Common myeloid progenitor, CD34-positive (primary cell): ENCODE measurements around the gene MAP4K2.

Experiments used
- CTCF ChIA-PET: fragments of 350-600 bp; sonication (Branson Sonifier 250); formaldehyde crosslinking; loops from one replicate; lab custom pipeline; 2021; ENCODE audit warnings: antibody characterized with exemption; lab: Charles Lee
- POLR2A ChIA-PET: fragments of 350-600 bp; sonication (Branson Sonifier 250); formaldehyde crosslinking; loops from one replicate; lab custom pipeline; 2021; ENCODE audit warnings: antibody characterized with exemption; lab: Charles Lee
- DNase-seq, 3 donors: peaks; one replicate each; pipeline versions ENCODE4 v3.0.0 to v3.0.0-alpha.2; 2013
- H3K27ac ChIP-seq, 2 experiments: 1 replicate in 1 of 2; 2 replicates in 1 of 2; pipeline ENCODE4 v1.7.0; 2013; ENCODE audit warnings: inconsistent platforms in 2 of 2, low read length in 2 of 2, mild to moderate bottlenecking in 2 of 2, low read depth in 1 of 2, moderate library complexity in 1 of 2; ENCODE audit not compliant: severe bottlenecking in 2 of 2, insufficient read depth in 1 of 2, poor library complexity in 1 of 2
- H3K27me3 ChIP-seq, 5 experiments: replicated peaks in 2 of 5; 1 replicate in 3 of 5; 2 replicates in 2 of 5; pipeline versions ENCODE4 v1.6.1 to v1.7.0; 2013; ENCODE audit warnings: low read length in 4 of 5, mild to moderate bottlenecking in 2 of 5, moderate library complexity in 2 of 5, inconsistent platforms in 1 of 5; ENCODE audit not compliant: insufficient read depth in 5 of 5, control insufficient read depth in 4 of 5
- H3K36me3 ChIP-seq, 4 experiments: 1 replicate in 2 of 4; 2 replicates in 2 of 4; pipeline versions ENCODE4 v1.6.1 to v1.7.0; 2013; ENCODE audit warnings: low read length in 3 of 4, control low read depth in 1 of 4, mild to moderate bottlenecking in 1 of 4; ENCODE audit not compliant: control insufficient read depth in 4 of 4, insufficient read depth in 4 of 4
- H3K4me1 ChIP-seq, 4 experiments: 1 replicate in 3 of 4; 2 replicates in 1 of 4; pipeline versions ENCODE4 v1.6.1 to v1.7.1; 2013; ENCODE audit warnings: low read length in 3 of 4, mild to moderate bottlenecking in 3 of 4, control low read depth in 1 of 4, inconsistent platforms in 1 of 4, moderate library complexity in 1 of 4; ENCODE audit not compliant: control insufficient read depth in 4 of 4, insufficient read depth in 4 of 4; ENCODE audit errors: control extremely low read depth in 1 of 4
- H3K4me3 ChIP-seq, 7 experiments: 1 replicate in 4 of 7; 2 replicates in 3 of 7; pipeline versions ENCODE4 v1.5.1 to v1.7.0; 2013; ENCODE audit warnings: mild to moderate bottlenecking in 7 of 7, low read length in 6 of 7, moderate library complexity in 6 of 7, inconsistent platforms in 2 of 7, low read depth in 2 of 7, control low read depth in 1 of 7; ENCODE audit not compliant: insufficient read depth in 4 of 7, control insufficient read depth in 1 of 7; ENCODE audit errors: extremely low read depth in 1 of 7
- H3K9me3 ChIP-seq, 5 experiments: 1 replicate in 4 of 5; 2 replicates in 1 of 5; pipeline versions ENCODE4 v1.6.1 to v1.7.1; 2013; ENCODE audit warnings: low read length in 4 of 5, mild to moderate bottlenecking in 2 of 5, inconsistent platforms in 1 of 5, low read depth in 1 of 5, moderate library complexity in 1 of 5; ENCODE audit not compliant: control insufficient read depth in 4 of 5, insufficient read depth in 2 of 5; ENCODE audit errors: control extremely low read depth in 1 of 5
- WGBS: methylation state at CpG from one replicate; pipeline ENCODE4 v1.1.5; 2013; ENCODE audit not compliant: insufficient coverage; 5-methylcytosine and 5-hydroxymethylcytosine counted together

The MAP4K2 gene

DNA sequence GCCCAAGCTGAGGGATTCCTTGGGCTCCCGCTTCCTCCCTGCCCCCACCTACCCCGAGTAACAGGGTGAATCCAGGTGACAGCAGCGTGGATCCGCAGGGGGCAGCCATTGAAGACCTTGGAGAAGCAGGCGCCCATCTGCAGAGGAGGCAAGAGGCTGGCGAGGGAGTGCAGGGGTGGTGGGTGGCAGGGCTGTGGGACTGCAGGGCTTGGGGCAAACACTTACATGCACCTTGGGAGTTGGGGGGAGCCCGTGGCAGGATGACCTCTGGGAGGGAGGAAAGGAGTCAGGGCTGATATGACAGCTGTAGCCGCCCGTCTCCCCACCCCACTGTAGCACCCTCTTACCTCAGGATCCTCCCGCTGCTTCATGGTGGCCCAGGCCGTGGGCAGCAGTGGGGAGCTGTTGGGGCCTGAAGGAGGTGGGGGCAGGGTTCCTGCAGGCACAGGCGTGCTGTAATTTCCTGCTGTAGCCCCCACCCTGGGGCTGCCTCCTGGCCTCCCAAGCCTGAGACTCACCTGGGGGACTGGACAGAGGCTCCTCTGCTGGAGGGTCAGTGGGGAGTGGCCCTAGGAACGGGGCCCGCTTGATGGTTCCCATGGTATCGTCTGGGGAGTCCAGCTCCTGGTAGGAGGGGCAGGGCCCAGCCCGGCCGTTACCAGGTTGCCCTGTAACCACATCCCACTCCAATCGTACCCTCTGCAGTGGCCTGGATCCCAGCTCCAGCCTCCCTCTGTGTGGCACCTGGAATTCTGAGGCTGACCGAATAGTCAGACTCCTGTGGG, 6.1 kb downstream of the MAP4K2 start:
- H3K4me3 ChIP-seq, result peak overlapping the region in 1 of 7 experiments; percentile 4
- WGBS, result 72% methylated on average over 12 of the region's 19 CpGs
- ChIA-PET POLR2A (interaction anchor here (0.6 kb wide), 1 partner anchor 53 kb away, joined by 3 read pairs; no protein-coding TSS in a partner anchor), CTCF (interaction anchor here (1.3 to 2.4 kb wide), 3 partner anchors 10 to 97 kb away, joined by 3 to 10 read pairs (median 4); no protein-coding TSS in a partner anchor)
- no peak overlapping the region for H3K27ac ChIP-seq
- no peaks in the 10 kb centered on the region for H3K27me3 ChIP-seq
- peaks cover 0 to 59% (median 24%) of the 10 kb centered on the region in 4 experiments for H3K36me3 ChIP-seq
- H3K4me1 ChIP-seq, result peaks cover 0 to 67% (median 61%) of the 10 kb centered on the region in 4 experiments
- no peak for DNase-seq
- no peaks in the 10 kb centered on the region for H3K9me3 ChIP-seq

DNA sequence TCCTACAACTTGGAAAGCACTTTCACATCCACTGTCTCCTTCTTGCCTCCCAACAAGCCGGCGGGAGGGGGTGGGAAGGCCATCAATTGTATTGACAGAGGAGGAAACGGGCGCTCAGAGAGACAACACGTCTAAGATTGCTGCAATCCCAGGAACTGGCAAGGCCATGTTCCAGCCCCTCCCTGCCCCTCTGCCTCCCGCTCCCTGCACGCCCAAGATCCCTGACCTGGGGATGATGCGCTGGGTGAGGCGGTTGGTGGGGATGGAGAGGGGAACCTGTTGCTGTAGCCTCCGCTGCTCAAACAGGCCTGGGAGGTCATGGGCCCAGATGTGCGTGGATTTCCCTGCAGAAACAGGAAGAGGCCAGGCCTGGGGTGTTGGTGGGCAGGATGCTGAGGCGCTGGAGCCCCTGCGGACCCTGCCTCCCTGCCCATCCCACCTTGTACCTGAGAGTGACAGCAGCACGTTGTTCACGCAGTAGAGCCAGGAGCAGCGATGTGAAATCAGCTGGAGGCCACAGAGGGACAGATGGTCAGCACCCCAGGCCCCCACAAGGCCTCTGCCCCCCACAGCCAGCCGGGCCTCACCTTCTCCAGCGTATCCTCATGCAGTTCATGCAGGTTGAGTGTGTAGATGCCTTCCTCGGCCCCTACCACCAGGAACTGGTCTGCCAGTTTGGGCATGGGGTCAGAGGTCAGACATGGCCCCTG, 6.8 kb downstream of the MAP4K2 start:
- peaks cover 0 to 59% (median 54%) of the 10 kb centered on the region in 4 experiments for H3K4me1 ChIP-seq
- ChIA-PET CTCF (interaction anchor here (1.5 to 2.4 kb wide), 2 partner anchors 10 to 97 kb away, joined by 3 to 10 read pairs; no protein-coding TSS in a partner anchor), POLR2A (no interaction called here)
- peak overlapping the region in 2 of 7 experiments; percentile 4 to 10 for H3K4me3 ChIP-seq
- H3K27me3 ChIP-seq, result no peaks in the 10 kb centered on the region
- peak in 2 of 3 donors; percentile 53 to 58 for DNase-seq
- no peaks in the 10 kb centered on the region for H3K9me3 ChIP-seq
- H3K36me3 ChIP-seq, result peaks cover 0 to 66% (median 30%) of the 10 kb centered on the region in 4 experiments
- H3K27ac ChIP-seq, result peak overlapping the region in 1 of 2 experiments; percentile 16
- 38% methylated on average over 13 of the region's 19 CpGs for WGBS

DNA sequence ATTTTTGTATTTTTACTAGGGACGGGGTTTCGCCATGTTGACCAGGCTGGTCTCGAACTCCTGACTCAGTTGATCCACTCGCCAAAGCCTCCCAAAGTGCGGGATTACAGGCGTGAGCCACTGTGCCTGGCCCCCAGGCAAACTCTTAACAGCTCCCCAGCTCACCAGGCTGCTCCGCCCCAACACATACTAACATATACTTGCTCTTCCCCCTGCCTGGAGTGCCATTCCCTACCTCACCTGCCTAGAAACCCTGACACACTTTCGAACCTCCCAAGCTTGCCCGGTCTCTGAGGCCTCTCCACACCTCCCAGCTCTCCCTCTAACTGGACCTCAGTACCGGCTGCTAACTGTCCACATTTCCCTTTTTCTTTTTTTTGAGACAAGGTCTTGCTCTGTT, 8.5 kb downstream of the MAP4K2 start:
- ChIA-PET POLR2A (no interaction called here), CTCF (interaction anchor here (0.7 to 2.2 kb wide), 7 partner anchors 10 to 95 kb away, joined by 3 to 14 read pairs (median 3); partner anchors contain the start of gene CDC42BPG)
- no peak for DNase-seq
- Histone ChIP-seq H3K27ac (no peak overlapping the region), H3K4me3 (no peak overlapping the region), H3K36me3 (peaks cover 0 to 66% (median 36%) of the 10 kb centered on the region in 4 experiments), H3K9me3 (no peaks in the 10 kb centered on the region), H3K4me1 (peaks cover 0 to 44% (median 37%) of the 10 kb centered on the region in 4 experiments), H3K27me3 (no peaks in the 10 kb centered on the region)
- WGBS, result 98% methylated on average over 10 of the region's 10 CpGs

DNA sequence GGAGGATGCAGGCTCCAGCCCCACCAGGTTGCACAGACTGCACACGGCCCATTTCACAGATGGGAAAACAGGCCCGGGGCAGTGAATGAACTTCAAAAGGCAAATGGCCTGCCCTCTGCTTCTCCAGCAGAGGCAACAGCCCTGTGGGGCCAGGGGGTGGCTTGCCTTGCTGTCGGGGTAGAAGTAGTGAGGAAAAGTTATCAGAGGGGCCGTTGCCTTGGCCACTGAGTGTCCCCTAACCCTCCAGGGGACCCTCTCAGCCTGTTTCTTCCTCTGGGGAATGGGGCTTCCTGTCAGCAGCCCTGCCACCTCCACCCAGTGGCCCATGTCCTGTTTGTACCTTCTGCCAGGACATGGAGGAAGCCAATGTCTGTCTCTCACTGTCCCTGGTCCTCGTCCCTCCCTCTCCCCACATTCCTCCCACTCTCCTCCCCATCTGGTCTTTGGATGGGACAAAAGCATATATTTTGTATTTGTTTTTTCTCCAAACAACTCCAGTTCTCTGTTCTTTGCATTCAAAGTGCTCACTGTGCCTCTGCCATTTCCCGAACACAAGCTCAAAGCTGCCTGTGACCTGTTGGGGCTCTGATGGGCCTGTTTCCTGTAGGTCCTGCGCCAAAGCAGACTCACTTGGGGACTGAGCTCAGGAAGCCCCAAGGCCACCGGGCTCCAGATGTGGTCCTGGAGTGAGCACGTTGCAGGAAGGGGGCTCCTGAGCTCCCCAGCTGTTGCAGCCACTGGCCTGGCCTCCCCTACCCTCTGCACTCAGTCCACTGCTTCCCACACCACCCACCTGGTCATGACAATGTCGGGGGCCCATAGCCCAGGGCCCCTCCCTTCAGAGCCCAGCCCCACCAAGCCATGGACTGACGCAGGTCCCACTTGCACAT, 9.5 kb downstream of the MAP4K2 start:
- Histone ChIP-seq H3K27me3 (no peaks in the 10 kb centered on the region), H3K9me3 (no peaks in the 10 kb centered on the region), H3K27ac (peak overlapping the region; percentile 50 to 55), H3K4me3 (no peak overlapping the region), H3K4me1 (peaks cover 0 to 38% (median 34%) of the 10 kb centered on the region in 4 experiments), H3K36me3 (peaks cover 0 to 65% (median 38%) of the 10 kb centered on the region in 4 experiments)
- CTCF ChIA-PET, result interaction anchor here (0.7 to 2.2 kb wide), 9 partner anchors 9 to 203 kb away, joined by 3 to 14 read pairs (median 3); partner anchors contain the start of genes BATF2 and CDC42BPG
- POLR2A ChIA-PET, result no interaction called here
- 41% methylated on average over 8 of the region's 11 CpGs for WGBS
- DNase-seq, result peak in 1 of 3 donors; percentile 50

DNA sequence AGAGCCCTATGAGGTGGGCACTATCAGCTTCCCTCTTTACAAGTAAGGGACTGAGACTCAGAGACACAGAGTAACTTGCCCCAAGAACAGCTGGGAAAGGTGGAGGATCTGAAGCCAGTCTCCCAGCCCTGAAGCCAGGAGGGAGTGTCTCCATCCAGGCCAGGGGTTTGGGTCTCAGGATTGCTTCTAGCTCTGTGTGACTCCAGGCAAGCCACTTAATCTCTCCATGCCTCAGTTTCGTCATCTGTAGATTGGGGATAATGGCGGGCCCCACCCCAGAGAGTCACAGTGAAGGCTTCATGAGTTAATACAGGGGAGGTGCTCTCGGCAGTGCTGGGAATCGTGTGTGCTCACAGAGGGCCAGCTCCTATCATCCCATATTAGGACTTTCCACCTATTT, 10.5 kb downstream of the MAP4K2 start:
- Histone ChIP-seq H3K4me3 (no peak overlapping the region), H3K27ac (no peak overlapping the region), H3K36me3 (peaks cover 0 to 73% (median 39%) of the 10 kb centered on the region in 4 experiments), H3K27me3 (no peaks in the 10 kb centered on the region), H3K9me3 (no peaks in the 10 kb centered on the region), H3K4me1 (peaks cover 0 to 40% (median 35%) of the 10 kb centered on the region in 4 experiments)
- DNase-seq, result no peak
- WGBS, result no CpG with 5 or more reads among the region's 4 CpGs
- ChIA-PET POLR2A (interaction anchor here (1.0 kb wide), 1 partner anchor 96 kb away, joined by 3 read pairs; no protein-coding TSS in a partner anchor), CTCF (interaction anchor here (0.9 to 1.5 kb wide), 3 partner anchors 13 to 54 kb away, joined by 3 to 6 read pairs (median 5); partner anchors contain the start of gene SF1)

DNA sequence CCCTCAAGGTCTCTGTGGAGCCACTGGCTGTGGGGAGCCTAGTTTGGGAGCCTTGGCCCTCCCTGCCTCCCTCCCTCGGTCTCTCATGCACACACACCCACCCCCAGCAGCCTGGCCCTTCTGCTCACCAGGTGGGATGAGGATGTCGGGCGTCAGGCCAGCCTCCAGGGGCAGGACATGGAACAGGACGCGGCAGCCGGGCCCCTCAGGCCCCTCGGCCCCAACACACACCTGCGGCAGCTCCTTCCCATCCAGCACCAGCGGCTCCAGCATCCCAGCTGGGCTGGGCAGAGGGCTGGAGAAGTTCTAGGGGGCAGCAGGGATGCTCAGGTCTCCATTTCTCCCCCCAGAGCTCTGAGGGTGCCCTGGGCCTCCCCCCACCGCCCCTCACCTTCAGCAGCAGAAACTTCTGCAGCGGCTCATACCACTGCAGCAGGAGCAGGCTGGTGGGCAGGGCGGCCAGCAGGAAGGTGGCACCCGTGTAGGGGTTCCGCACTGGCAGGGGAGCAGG, 11.2 kb downstream of the MAP4K2 start:
- no peak overlapping the region for H3K4me3 ChIP-seq
- DNase-seq, result no peak
- peaks cover 0 to 34% (median 29%) of the 10 kb centered on the region in 4 experiments for H3K4me1 ChIP-seq
- CTCF ChIA-PET, result interaction anchor here (0.9 to 1.5 kb wide), 5 partner anchors 9 to 100 kb away, joined by 3 to 9 read pairs (median 5); partner anchors contain the start of gene SF1
- 98% methylated on average over 9 of the region's 14 CpGs for WGBS
- no peaks in the 10 kb centered on the region for H3K27me3 ChIP-seq
- peaks cover 0 to 67% (median 34%) of the 10 kb centered on the region in 4 experiments for H3K36me3 ChIP-seq
- no peaks in the 10 kb centered on the region for H3K9me3 ChIP-seq
- POLR2A ChIA-PET, result interaction anchor here (1.0 kb wide), 1 partner anchor 96 kb away, joined by 3 read pairs; no protein-coding TSS in a partner anchor
- no peak overlapping the region for H3K27ac ChIP-seq
